HL-60/S4 treated with phorbol 12-myristate 13-acetate at 8.2 ng/mL for 4 days and 3 days (cell line): Measurements from ENCODE around the gene VAV1.
"Not testable (repeated sequence)": the region's sequence is repeated elsewhere in the genome, so short reads cannot be mapped to it uniquely, and the experiment has no call there.

Experiments used
- in situ Hi-C: fragments of 300-500 bp; cut with MboI; formaldehyde crosslinking; loops from 2 replicates; pipeline ENCODE4 v1.15.0; 2022; ENCODE audit warnings: low sequenced_read_pairs

VAV1 gene

GRCh38 chr19:6809262-6809661 lies 36.8 kb downstream of the VAV1 start:
- in situ Hi-C loops: no loop called here

GRCh38 chr19:6811378-6811777 lies 38.9 kb downstream of the VAV1 start:
- in situ Hi-C loops: no loop called here

GRCh38 chr19:6811906-6812305 lies 39.4 kb downstream of the VAV1 start:
- in situ Hi-C loops: no loop called here

GRCh38 chr19:6812612-6813011 lies 40.1 kb downstream of the VAV1 start:
- in situ Hi-C loops: no loop called here

GRCh38 chr19:6813659-6814058 lies 41.2 kb downstream of the VAV1 start:
- in situ Hi-C loops: no loop called here

- in situ Hi-C loops: no loop called here
These were observed 44.7 kb downstream of the VAV1 start for GRCh38 chr19:6817179-6817578.

GRCh38 chr19:6818246-6818645 lies 45.7 kb downstream of the VAV1 start:
- in situ Hi-C loops: no loop called here

GRCh38 chr19:6819323-6819722 lies 46.8 kb downstream of the VAV1 start:
- in situ Hi-C loops: no loop called here

GRCh38 chr19:6820237-6820636 lies 47.7 kb downstream of the VAV1 start:
- in situ Hi-C loops: no loop called here

- in situ Hi-C loops: no loop called here
These were observed 49.3 kb downstream of the VAV1 start for GRCh38 chr19:6821639-6822310.

GRCh38 chr19:6822311-6822670 lies 49.8 kb downstream of the VAV1 start:
- in situ Hi-C loops: no loop called here

GRCh38 chr19:6825076-6825774 lies 52.7 kb downstream of the VAV1 start:
- in situ Hi-C loops: no loop called here

- in situ Hi-C loops: no loop called here
These were observed 53.9 kb downstream of the VAV1 start for GRCh38 chr19:6826281-6826920.

- in situ Hi-C loops: no loop called here
These were observed 55.8 kb downstream of the VAV1 start for GRCh38 chr19:6828306-6828697.

GRCh38 chr19:6828698-6829633 lies 56.5 kb downstream of the VAV1 start:
- in situ Hi-C loops: no loop called here

GRCh38 chr19:6829829-6830228 lies 57.3 kb downstream of the VAV1 start:
- in situ Hi-C loops: not testable (repeated sequence)

GRCh38 chr19:6831084-6831483 lies 58.6 kb downstream of the VAV1 start:
- in situ Hi-C loops: not testable (repeated sequence)

GRCh38 chr19:6832412-6832811 lies 59.9 kb downstream of the VAV1 start:
- in situ Hi-C loops: no loop called here

GRCh38 chr19:6833166-6833790 lies 60.8 kb downstream of the VAV1 start:
- in situ Hi-C loops: no loop called here

- in situ Hi-C loops: no loop called here
These were observed 61.9 kb downstream of the VAV1 start for GRCh38 chr19:6834433-6834832.

GRCh38 chr19:6835501-6835900 lies 63.0 kb downstream of the VAV1 start:
- in situ Hi-C loops: no loop called here
